Thoracic aorta (tissue), 2 donors: ENCODE results near the gene EXOC4. TPM values are rescaled to one million over a fixed set of nuclear protein-coding genes. Genes with fewer than 3 reads are reported as not detected.

Source experiments
- ATAC-seq: fragments of 150-250 bp; one replicate; pipeline ENCODE4 v1.8.0; 2017; ENCODE audit warnings: low read depth; ENCODE audit not compliant: insufficient number of reproducible peaks, low FRiP score
- DNase-seq: peaks from one replicate; pipeline ENCODE4 v3.0.0-alpha.2; 2020; ENCODE audit warnings: low spot score
- H3K27ac ChIP-seq, 2 donors: fragments of 200-600 bp; sonication (generic); 1 replicate in 1 of 2; 2 replicates in 1 of 2; pipeline ENCODE4 v1.5.1; 2016; ENCODE audit warnings: mild to moderate bottlenecking in 2 of 2, moderate library complexity in 2 of 2
- H3K27me3 ChIP-seq: fragments of 200-600 bp; sonication (generic); replicated peaks from 2 replicates; pipeline ENCODE4 v1.6.0; 2016; ENCODE audit warnings: mild to moderate bottlenecking; ENCODE audit not compliant: insufficient read depth
- H3K36me3 ChIP-seq: fragments of 200-600 bp; sonication (generic); one replicate; pipeline ENCODE4 v1.5.1; 2016
- H3K4me1 ChIP-seq, 2 donors: fragments of 200-600 bp; sonication (generic); 1 replicate in 1 of 2; 2 replicates in 1 of 2; pipeline versions ENCODE4 v1.5.1 to v1.6.0; 2016; ENCODE audit warnings: low read depth in 2 of 2, mild to moderate bottlenecking in 1 of 2; ENCODE audit not compliant: control insufficient read depth in 1 of 2
- H3K4me3 ChIP-seq: fragments of 200-600 bp; sonication (generic); 2 replicates; pipeline ENCODE4 v1.5.1; 2016; ENCODE audit warnings: mild to moderate bottlenecking
- H3K9me3 ChIP-seq: fragments of 200-600 bp; sonication (generic); 2 replicates; pipeline ENCODE4 v1.5.1; 2016
- CTCF ChIP-seq: fragments of 200-600 bp; sonication (generic); IDR thresholded peaks from one replicate; pipeline ENCODE4 v1.5.1; 2019; ENCODE audit warnings: antibody characterized with exemption
- total RNA-seq, 2 donors: library from RNA; depleted of rRNA; stranded (reverse); fragments of >200 nt; gene quantifications; one replicate each; pipeline versions ENCODE4 v1.1.0 to v1.2.3, GENCODE V29; 2016

The EXOC4 gene
- total RNA-seq, 2 donors from 2014 or later = 65.3 to 72.8 TPM

- TF ChIP-seq CTCF = no peak
- no peaks in the 10 kb centered on the region for H3K27me3 ChIP-seq
- no peaks in the 10 kb centered on the region for H3K9me3 ChIP-seq
- H3K4me3 ChIP-seq = no peak overlapping the region
- peaks cover 0 to 8% of the 10 kb centered on the region in 2 donors for H3K4me1 ChIP-seq
- ATAC-seq (no peak), DNase-seq (no peak)
- no peaks in the 10 kb centered on the region for H3K36me3 ChIP-seq
- H3K27ac ChIP-seq = no peak overlapping the region
Observed at GRCh38 chr7:133696056-133696455, 443.2 kb downstream of the EXOC4 start.

- Histone ChIP-seq H3K36me3 (no peaks in the 10 kb centered on the region), H3K9me3 (no peaks in the 10 kb centered on the region), H3K4me1 (no peaks in the 10 kb centered on the region), H3K27me3 (no peaks in the 10 kb centered on the region), H3K27ac (no peak overlapping the region), H3K4me3 (no peak overlapping the region)
- no peak for DNase-seq
- TF ChIP-seq CTCF = no peak
- ATAC-seq = no peak
Observed at GRCh38 chr7:133697585-133697984, 444.7 kb downstream of the EXOC4 start.

GRCh38 chr7:133698127-133698526 lies 445.2 kb downstream of the EXOC4 start:
- TF ChIP-seq CTCF = no peak
- DNase-seq (no peak), ATAC-seq (no peak)
- H3K36me3 ChIP-seq = no peaks in the 10 kb centered on the region
- no peaks in the 10 kb centered on the region for H3K27me3 ChIP-seq
- no peaks in the 10 kb centered on the region for H3K4me1 ChIP-seq
- no peaks in the 10 kb centered on the region for H3K9me3 ChIP-seq
- H3K27ac ChIP-seq = no peak overlapping the region
- H3K4me3 ChIP-seq = no peak overlapping the region

- DNase-seq = no peak
- no peaks in the 10 kb centered on the region for H3K9me3 ChIP-seq
- H3K36me3 ChIP-seq = no peaks in the 10 kb centered on the region
Observed at GRCh38 chr7:133699386-133699785, 446.5 kb downstream of the EXOC4 start.

GRCh38 chr7:133702078-133702477 lies 449.2 kb downstream of the EXOC4 start:
- DNase-seq (no peak), ATAC-seq (no peak)
- Histone ChIP-seq H3K4me3 (no peak overlapping the region), H3K9me3 (no peaks in the 10 kb centered on the region), H3K36me3 (no peaks in the 10 kb centered on the region), H3K4me1 (no peaks in the 10 kb centered on the region), H3K27me3 (no peaks in the 10 kb centered on the region), H3K27ac (no peak overlapping the region)
- no peak for TF ChIP-seq CTCF

More at GRCh38 chr7:133699386-133699785, 446.5 kb downstream of the EXOC4 start:
- no peaks in the 10 kb centered on the region for H3K4me1 ChIP-seq
- ATAC-seq = no peak
- no peak for TF ChIP-seq CTCF
- H3K27ac ChIP-seq = no peak overlapping the region
- no peaks in the 10 kb centered on the region for H3K27me3 ChIP-seq
- no peak overlapping the region for H3K4me3 ChIP-seq
